Measurements from ENCODE around the gene MRPL55.

Gene MRPL55

DNA sequence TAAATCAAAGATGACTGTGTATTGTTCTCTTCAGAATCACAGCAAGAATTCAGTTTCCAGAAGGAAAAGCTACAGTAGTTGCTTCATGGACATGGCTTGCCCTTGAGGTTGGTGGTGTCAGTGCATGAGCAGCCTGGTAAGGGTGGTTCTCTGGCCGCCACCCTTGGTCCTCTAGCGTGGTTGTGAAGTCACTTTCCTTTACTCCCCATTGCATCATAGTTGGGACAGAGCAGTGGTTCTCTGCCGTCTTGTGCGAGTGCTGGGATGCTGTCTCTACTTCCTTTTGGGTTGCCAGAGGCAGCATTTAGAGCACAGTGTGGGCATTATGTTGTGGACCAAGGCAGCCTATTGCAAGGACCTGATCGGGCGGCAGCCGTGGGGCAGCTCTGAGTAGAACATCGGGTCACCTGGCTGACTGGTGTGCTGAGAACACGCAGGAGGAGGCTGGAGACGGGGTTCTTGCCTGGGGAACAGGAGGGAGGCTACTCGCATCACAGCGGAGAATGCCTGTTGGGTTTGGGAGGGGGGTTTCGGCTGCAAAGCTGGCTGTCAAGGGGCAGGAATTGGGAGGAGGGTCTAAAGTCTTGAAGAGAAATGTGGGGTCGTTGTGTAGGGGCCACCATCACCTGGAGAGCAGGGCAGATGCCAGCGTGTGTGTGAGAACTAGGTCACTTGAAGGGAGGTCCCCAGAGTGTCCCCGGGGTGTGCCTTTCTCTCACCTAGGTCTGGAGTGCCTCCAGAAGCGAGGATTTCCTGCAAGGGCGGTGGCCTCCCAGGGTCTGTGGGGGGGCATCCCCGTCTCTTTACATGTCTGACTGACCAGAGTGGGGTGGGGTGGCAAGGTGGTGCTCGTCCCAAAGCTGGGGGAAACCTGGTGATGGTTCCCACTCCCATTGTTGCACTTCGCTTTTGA, 20.3 kb downstream of the MRPL55 start:
- in situ Hi-C loops (cut with HindIII; ENCODE audit: low sequenced_read_pairs) = no loop called here

DNA sequence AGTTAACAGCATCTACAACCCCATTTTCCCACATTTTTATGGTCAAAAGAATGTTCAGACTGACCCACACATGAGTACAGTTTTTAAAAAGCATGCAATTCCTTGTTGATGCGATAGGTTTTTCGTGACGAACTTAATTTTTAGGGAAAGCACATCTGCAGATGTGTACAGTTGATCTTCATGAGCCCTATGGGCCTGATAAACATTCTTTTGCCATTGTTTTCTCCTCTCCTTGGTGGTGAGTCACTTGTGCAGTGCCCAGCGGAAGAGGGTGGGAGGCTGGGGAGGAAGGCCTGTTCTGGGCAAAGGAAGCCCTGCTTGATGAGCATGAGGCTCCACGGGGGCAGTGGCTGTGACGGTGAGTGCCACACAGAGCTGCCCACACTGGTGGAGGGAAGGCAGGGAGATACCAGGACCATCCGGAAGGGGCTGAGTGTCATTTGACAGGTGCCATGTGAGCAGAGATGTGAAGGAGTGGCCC, 21.3 kb downstream of the MRPL55 start:
- in situ Hi-C loops (cut with HindIII; ENCODE audit: low sequenced_read_pairs) = no loop called here

DNA sequence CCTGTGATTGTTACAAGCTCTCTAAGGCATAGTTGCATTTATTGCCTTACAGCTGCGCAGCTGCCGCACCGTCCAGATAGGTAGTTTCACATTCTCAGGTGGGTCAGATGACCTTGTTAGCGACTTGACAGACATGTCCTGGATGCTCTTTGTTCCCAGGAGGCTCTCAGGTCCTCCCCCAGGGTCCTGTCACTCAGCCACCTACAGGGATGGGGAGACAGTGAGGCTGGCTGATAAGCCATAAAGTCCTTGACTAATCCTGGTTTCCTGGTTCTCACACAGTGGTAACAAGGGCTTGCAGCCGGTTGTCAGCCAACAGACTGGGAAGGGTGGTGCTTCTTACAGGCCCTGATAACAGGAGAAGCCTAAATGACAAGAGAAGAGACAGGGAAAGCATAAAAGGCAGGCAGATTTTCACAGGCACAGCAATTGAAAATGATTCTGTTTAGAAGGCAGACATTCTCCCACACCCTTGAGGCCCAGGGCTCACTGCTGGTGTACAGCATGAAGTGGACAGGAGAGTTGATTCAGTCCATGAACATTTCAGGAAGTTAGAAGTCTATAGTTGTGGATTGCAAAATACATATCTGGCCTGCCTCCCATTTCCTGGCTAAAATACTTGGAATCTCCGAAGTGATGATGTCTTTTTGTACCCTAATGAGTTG, 23.7 kb downstream of the MRPL55 start:
- in situ Hi-C loops (cut with HindIII; ENCODE audit: low sequenced_read_pairs) = no loop called here

DNA sequence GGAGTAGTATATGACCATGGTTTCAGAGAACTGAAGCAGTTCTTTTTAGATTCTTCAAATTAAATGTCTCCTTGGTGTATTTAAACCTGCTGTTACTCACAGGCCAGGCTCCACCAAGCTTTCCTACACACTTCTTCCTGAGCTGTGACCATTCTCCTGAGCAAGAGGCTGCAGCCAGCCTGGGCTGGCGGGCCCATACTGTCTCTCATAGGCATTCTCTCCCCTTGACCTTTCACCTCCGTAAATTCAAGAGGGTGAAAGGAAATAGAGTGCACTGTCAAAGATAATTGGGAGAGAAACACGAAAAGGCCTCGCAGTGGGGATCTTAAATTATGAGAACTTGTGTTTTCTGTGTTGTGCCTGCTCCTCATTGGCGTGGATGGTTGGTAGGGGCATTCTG, 24.3 kb downstream of the MRPL55 start:
- in situ Hi-C loops (cut with HindIII; ENCODE audit: low sequenced_read_pairs) = no loop called here

DNA sequence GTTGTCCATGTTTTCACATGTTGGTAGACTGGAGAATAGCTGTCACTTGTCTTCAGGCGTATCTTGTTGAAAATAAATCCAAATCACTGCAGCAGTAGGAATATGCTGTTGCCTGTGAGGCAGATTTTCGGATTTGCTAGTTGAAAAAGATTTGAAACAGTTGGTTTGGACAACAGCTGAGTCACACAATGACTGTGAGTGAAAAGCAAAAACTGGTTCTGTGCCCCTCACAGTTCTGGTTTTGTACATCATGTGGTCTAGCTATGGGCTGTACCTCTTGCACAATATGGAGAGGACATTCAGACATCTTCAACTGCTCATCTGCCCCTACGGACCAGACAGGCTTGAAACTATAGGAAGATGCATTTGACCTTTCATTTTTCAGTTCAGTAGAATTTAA, 24.8 kb downstream of the MRPL55 start:
- in situ Hi-C loops (cut with HindIII; ENCODE audit: low sequenced_read_pairs) = no loop called here

DNA sequence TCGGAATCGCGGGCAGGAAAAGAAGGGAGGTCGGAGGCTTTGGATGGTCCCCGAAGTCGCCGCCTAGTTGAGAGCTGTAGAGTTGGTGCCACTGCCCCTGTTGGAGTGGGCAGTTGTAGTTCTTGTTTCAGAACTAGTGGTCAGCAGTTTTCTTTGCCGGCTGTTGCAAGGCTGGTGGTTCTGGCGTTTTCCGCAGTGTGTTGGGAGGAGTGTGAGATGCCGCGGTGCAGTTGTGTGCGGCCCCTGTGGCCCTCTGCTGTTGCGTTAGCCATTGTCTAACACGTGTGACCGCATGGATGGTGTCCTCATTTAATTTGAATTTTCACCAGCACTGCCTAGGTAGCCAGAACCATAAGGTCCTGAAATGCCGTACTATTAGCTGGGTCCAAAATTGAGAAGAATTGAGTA, 25.2 kb downstream of the MRPL55 start:
- in situ Hi-C loops (cut with HindIII; ENCODE audit: low sequenced_read_pairs) = no loop called here

DNA sequence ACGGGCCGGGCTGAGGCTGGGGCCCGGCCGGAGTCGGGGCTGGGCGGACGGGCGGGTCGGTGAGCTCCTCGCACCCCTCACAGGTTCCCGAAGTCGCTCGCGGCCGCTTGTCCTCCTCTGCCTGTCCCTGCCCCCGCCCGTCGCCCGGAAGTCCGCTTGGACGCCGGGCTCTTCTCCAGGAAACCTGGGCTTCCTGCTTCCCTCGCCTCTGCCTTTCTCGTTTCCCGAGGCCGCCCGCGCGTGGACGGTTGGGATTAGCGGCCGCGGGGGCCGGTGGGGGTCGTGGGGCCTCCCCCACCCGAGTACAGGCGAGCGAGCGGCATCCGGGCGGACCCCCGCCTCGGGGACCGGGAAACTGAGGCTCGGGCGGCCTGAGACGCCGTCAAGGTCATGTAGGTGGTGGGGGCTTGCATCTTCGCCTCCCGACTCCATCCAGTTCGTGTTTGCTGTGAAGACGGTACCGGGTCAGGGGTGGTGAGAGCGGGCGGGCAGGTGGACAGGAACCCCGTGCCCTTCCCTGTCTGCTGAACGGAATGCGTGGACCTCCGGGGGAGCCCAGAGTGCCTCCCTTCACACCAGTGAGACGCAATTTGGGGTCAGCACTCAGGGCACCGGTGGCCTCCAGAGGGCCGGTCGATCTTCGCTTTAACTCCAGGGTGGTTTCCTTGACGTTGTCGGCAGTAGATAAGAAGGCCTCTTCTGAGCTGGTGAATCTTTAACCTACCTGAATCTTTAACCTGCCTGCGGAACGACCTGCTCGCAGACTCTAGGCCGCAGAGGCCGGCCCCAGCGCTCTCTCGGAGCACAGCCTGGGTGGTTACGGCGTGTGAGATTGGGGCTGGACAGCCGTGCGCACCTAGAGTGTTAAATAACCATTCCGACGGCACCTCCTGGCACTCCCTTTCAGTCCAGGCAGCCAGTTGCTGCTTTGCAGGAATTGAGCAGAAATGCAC, 25.9 kb downstream of the MRPL55 start:
- in situ Hi-C loops (cut with HindIII; ENCODE audit: low sequenced_read_pairs) = no loop called here

DNA sequence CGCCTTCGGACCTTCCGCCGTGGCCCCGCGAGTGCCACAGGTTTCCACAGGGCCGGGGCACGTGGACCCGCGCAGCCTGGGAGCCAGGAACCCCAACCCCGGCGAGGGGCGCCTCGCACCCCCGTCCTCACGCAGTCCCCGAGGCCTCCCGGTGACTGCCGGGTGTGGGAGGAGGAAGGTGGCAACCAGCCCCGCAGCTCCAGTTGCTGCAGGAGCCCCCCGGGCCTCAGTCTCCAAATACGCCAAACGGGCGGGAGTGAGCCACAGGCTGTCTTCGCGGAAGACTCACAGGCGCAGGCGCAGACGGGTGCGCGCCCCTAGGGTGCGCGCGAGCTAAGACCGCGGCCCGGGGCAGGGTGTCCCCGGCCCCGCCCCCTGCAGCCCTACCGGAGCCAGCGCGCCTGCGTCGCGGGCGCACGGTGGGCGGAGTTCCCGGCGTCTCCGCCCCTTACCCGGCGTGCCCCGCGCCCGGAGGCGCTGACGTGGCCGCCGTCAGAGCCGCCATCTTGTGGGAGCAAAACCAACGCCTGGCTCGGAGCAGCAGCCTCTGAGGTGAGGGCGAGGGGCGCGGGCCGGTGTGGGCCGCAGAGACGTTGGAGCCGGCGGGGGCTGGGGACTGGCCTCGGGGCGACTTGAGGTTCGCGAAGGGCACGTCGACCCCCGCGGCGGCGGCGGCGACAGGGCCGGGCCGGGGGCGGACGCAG, 26.7 kb downstream of the MRPL55 start, which contains the start of gene ARF1:
ARF1 (plus strand) TSS at position 495 of the 704 bp plus-strand sequence. CDS start 14,407 bp downstream, outside the sequence.
- in situ Hi-C loops (cut with HindIII; ENCODE audit: low sequenced_read_pairs) = no loop called here

DNA sequence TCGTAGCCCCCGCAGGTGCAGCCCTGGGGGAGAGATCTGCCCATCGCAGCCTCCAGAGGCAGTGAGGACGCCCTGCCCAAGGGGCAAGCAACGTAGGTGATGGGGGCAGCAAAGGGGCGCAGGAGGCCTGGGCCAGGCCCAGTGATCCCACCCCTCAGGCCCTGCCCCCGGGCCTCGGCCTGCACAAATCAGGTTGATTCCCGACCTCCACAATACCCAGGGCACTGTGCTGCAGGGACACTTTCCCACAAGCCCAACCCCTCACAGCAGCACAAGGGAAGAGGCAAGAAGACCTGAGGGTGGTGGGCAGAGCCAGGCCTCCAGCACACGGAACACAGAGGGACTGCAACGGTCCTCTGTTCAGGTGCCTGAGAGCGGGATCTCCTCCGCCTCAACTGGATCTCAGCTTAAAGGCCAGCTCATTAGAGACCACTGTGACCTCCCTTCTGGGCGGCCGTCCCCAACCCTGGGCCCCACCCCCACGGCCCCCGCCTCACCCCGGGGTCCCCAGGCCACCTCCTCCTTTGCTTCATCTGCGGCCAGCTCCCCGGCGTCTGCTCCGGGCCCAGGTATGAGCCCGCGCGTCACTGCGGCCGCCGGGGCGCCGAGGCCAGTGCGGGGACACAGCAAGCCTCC, 27.4 kb downstream of the MRPL55 start:
- in situ Hi-C loops (cut with HindIII; ENCODE audit: low sequenced_read_pairs) = no loop called here

DNA sequence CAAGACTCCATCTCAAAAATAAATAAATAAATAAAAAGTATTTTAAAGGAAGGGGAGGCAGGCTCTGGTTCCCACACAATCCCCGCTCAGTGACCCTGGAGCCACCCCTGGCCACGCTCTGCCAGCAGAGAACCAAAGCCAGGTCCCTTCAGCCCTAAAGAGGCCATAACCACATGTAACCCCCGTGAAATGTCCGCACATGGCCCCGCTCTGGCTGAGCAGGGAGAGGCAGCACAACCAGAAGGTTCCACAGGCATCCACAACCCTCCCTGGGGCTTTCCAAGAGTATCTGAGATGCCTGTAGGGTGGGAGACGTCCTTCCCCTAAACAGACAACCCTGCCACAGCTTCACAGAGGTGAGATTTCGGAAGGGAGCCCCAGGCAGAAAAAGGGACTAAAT, 28.0 kb downstream of the MRPL55 start:
- in situ Hi-C loops (cut with HindIII; ENCODE audit: low sequenced_read_pairs) = no loop called here

DNA sequence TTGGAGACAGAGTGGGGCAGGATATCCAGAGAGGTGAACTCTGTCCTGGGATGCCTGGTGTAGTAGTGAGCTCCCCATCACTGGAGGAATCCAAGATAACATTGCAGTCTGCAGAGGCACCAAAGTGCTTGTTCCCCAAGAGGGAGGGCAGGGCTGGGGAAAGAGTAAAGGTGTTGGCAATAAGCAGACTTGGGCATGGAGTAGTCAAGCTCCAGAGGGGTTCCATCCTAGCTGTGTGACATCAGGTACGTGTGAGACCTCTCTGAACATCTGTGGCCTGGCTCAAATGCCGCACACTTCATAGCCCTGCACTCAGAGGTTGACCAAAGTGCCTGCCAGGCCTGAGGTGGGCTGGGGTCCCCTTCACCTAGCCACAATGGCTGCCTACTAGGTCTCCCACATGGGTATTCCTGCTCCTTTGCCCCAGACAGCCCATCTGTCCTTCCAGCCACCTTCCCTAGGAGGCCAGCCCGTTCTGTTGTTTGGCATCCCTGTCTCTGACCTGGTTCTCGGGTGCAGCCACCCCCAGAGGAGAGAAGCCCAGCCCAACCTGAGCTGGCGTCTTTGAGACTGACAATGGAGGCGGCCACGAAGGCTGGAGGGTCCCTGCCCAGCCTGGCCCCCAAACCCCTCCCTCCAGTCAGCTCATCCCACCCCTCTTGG, 29.4 kb downstream of the MRPL55 start:
- in situ Hi-C loops (cut with HindIII; ENCODE audit: low sequenced_read_pairs) = no loop called here

DNA sequence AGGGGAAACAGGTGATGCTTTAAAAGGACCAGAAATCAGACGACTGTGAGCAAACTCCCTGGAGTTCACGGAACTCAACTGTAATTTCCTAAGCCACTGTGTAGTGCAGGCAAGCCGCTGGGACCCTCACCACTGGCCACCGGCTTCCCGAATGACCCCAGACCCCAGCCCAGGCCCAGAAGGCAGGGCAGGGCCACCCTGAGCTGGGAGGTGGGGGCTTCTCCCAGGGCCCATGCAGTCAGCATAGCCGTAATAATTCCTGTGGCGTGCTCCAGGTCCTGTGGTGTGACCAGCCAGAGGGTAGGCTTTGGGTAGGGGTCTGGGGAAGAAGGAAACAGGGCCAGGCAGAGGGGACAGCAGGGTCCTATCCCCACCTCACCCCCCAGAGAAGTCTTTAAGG, 30.1 kb downstream of the MRPL55 start:
- in situ Hi-C loops (cut with HindIII; ENCODE audit: low sequenced_read_pairs) = no loop called here

DNA sequence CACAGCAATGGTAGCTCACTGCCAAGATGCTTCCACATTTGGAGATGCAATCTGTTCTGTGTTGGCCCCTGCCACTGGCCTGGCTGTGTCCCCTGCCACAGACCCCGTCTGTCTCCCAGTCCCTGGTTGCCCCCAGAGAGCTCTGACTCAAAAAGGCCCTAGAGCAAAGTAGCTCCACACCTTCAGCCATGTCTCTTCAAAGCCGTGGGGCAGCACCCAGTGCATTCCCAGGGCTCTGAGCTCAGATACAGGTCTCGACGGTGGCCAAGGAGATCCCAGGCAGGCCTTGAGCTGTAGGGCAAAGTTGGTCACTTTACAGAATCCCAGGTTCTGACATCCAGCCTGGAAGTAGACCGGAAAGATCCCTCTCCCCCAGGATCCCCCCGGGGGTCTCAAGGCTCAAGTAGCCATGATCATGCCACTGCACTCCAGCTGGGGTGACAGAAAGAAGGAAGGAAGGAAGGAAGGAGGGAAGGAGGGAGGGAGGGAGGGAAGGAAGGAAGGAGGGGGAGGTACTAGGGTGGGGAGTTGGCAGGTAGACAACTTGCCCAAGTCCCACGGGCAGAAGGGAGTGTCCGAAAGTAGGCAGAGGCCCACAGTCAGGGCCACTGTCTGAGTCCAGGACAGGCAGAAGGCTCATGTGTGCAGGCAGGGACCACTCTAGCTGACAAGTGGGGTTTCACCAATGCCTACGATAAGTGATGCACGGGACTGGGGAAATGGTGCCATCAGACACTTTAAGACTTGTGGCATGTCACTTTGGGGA, 31.4 kb downstream of the MRPL55 start:
- in situ Hi-C loops (cut with HindIII; ENCODE audit: low sequenced_read_pairs) = no loop called here

DNA sequence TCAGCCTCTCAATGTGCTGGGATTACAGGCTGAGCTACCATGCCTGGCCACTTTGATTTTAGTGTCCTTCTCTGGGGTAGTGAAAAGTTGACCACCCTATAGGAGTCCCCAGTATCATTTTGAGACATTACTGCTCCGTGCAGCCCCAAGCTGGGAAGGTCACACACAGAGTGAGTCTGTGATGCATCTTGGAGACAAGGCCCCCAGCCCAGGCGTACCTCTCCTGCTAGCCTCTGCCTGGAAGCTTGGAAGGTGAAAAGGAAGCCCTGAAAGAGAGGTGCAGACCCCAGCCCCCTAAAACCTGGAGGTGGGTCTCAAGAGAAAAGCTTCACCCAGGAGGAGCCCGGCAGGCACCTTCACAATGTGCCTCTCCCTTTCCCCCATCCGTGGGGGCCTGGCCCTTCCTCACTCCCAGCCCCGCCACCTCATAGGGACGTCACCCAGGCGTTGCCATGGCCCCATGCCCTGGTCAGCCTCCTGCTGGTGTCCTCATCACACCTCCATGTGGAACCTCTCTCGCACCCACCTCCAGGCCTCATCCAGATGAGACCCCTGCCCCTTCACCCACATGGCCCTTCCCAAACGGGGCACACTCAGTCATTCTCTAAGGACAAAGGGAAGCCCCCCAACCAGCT, 32.2 kb downstream of the MRPL55 start:
- in situ Hi-C loops (cut with HindIII; ENCODE audit: low sequenced_read_pairs) = no loop called here

DNA sequence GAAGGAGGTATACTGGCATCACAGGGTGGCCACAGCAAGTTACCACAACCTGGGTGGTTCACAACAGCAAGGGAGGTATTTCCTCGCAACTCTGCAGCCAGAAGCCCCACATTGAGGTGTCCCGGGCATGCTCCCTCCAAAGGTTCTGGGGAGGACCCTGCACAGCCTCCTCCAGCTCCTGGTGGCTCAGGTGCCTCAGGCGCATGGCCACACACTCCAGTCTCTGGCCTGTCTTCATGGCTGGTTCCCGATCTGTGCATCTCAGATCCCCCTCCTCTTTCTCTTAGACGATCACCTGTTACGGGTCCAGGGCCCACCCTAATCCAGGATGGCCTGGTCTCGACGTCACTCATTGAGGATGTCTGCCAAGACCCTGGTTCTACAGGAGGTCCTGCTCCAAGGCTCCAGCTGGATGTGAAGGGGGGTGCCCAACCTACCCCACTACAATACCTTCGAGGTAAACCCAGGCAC, 33.3 kb downstream of the MRPL55 start:
- in situ Hi-C loops (cut with HindIII; ENCODE audit: low sequenced_read_pairs) = no loop called here

DNA sequence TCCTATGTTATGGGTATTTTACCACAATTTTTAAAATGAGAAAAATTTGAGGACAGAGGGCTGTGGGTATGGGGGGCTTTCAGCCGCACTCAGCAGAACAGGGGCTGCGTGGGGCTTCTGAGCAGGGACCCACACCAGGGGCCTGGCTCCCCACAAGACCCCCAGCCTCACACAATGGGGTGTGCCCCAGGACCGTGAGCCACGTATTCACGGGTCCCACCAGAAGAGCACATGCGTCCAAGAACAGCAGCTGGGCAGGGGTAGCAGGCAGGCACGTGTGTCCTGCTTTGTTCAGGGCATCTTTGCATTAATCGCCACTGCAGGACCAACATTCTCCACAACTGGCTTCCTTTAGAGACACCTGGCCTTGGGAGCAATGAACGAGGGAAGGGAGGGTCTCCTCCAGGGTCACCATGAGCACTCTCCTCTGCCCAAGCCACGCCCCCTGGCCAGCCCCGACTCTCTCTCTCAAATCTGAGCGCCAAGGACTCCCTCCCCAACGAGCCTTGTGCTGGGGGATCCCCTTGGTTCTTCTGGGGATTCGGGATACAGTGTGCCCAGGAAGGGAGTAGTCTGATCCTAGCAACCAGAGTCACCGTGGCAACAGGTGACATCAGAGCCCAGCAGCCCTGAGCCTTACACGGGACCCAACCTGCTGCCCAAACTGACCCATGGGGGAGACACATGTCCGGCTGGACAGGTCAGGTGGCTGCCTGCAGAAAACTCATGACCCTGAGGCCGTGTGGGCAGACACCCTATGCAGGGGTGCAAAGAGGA, 34.0 kb downstream of the MRPL55 start:
- in situ Hi-C loops (cut with HindIII; ENCODE audit: low sequenced_read_pairs) = no loop called here

DNA sequence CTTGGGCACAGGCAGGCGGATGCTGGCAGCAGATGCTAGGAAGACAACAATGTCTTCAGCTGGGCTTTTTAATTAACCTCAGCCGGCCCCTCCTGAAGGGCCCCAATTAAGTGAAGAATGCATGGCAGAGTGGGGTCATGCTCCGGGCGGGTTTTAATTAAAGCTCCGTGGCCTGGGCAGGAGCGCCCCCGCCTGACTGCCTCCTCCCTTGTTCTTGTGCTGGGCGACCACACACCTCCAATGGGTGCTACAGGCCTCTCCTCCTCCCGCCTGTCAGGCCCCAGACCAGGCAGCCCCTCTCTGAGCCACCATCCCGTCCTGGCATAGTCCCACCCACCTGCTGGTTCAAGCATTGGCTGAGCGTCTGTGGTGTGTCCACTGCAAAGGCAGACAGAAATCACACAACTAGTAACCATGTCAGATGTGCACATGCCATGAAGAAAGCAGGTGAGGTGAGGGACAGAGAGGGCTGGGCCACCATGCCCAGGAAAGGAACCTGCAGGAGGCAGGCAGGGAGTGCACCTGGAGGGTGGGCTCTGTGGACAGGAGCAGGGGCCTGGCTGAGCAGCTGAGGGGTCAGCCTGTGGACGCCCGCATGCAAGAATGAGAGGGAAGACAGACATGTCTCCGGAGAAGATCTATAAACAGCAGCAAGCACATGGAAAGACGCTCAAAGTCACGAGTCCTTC, 35.1 kb downstream of the MRPL55 start:
- in situ Hi-C loops (cut with HindIII; ENCODE audit: low sequenced_read_pairs) = no loop called here

All from DLD1 (cell line).